Stimulated activated CD4-positive, alpha-beta T cell treated with anti-CD3 and anti-CD28 coated beads, TNF-alpha, amount 100 ng/mL, for 4 hours (primary cell): ENCODE results near the gene OR6C1.
"Not testable (repeated sequence)": the region's sequence is repeated elsewhere in the genome, so short reads cannot be mapped to it uniquely, and the experiment has no call there.

Experiments used
- DNase-seq, 3 experiments: peaks; one replicate each; pipeline ENCODE4 v3.0.0-alpha.2; 2020; ENCODE audit warnings: low read depth in 3 of 3

Gene OR6C1

DNA sequence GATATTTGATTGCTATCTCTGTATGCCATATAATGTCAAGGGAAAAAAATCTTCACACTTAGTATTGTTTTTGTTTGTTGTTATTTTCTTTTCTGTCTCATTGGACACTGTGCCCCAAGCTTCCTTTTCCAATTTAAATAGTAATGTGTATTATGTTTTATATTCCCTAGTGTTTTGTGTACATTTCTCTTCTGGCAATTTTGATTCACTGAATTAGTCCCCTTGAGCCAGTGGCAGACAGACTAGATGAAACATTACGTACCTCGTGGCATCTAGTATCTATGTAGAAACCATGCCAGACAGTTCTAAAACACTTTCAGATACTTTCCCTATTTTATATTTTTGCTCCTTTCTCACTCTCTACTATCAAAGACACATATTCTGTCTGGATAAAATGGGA is at the start of gene OR6C1:
Gene OR6C1, plus strand, starts transcription at position 301 of the 400 bp plus-strand sequence. CDS start 6,257 bp downstream, outside the sequence.
- no peak for DNase-seq

DNA sequence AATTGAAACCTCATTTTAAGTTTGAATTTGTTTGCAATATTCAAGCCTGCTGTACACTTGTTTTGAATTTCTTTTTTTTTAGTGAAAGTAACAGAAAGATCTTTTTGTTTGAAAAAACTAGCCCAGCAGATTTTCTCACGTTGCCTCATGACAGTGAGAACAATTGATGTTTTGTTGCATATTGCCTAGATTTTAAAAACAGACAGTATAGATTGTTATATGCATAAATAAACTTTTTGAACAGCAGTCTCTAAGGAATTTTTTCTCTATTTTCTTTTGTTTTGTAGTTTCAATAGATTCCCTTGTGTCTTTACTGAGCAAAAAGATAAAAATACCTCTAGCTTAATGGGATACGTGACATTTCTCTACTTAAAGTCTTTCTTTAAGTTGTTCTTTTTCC is 33.2 kb upstream of the OR6C1 start:
- DNase-seq = no peak

DNA sequence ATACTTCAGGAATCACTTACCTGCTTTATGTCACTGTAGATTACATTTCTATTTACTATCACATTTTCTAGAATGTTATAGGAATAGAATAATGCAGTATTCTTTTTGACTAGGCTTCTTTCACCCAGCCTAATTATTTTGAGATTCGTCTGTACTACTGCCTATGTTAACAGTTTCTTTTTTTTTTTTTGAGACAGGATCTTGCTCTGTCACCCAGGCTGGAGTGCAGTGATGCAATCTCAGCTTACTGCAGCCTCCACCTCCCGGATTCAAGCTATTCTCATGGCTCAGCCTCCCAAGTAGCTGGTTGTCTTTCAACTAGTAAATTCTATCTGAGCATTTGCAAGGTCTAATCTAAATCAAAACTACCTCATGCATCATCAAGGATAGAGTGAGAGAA is 24.1 kb upstream of the OR6C1 start:
- no peak for DNase-seq

DNA sequence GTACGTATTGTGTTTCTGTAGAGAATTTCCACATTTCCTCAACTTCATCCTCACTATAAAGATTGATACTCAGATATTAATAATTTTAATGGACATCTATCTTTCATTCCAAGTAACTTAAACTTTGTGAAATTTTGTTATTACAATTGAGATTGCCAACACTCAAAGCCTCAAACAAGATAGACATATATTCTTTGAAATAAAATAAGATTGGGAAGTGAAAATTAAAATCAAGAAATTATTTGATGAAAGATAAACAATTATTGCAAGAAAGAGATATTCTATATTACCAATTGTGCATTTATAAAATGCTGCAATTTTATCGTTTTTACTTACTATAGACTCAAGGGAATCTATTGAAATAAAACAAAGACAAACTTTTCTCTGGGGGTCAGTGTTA is 17.7 kb upstream of the OR6C1 start, which contains the start of gene OR6C6:
Gene OR6C6, minus strand, starts transcription at position 101 of the 400 bp plus-strand sequence. CDS start 1,337 bp downstream, outside the sequence.
- no peak for DNase-seq

DNA sequence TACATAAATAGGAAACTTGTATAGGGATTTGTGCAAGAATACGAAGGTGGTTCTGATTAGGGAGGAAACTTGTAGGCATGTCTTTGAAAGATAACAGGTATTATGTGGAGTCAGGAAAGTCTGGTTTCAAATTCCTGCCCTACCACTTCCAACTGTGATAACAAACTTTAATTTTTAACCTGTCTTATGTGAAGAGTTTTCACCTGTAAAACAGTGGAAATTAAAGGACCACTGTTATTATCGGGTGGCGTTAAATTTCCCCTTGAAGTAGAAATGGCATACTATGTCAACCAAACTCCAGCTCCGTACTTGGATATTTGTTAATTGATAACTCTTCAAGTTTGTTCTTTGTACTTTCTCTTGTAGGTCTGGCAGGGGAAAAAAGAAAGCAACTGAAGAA is 6.1 kb downstream of the OR6C1 start:
- no peak for DNase-seq

DNA sequence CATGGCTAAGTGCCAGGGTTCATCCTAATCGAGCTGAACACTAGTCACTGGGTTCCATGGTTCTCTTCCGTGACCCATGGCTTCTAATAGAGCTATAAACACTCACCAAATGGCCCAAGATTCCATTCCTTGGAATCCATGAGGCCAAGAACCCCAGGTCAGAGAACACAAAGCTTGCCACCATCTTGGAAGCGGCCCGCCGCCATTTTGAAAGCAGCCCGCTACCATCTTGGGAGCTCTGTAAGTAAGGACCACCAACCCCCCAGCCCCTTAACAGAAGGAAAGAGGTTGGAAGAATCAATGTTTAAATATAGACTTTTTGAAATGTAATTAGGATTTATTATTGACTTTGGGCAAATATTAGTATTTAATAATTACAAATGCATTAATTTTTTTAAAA is 11.7 kb downstream of the OR6C1 start:
- DNase-seq = not testable (repeated sequence)

DNA sequence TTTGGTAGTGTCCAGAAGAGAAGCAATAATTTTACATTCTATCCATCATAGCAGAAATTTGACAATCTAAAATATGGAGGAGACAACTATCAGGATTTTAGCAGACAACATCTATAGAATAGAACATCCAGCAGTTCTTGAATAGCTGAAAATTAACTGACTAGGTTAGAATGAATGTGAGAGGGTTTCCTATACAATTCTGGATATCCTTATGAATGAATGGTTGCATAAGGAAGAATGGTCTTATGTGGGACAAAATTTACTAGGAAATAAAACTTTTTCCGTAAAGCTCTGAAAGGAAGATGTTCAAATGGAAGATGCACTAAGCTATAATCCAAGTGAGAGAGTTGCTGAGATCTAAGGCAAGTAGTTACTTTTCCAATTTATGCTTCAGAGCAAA is 16.3 kb downstream of the OR6C1 start, which contains the start of gene OR6C3:
Gene OR6C3, plus strand, starts transcription at position 301 of the 400 bp plus-strand sequence. CDS start 955 bp downstream, outside the sequence.
- no peak for DNase-seq

DNA sequence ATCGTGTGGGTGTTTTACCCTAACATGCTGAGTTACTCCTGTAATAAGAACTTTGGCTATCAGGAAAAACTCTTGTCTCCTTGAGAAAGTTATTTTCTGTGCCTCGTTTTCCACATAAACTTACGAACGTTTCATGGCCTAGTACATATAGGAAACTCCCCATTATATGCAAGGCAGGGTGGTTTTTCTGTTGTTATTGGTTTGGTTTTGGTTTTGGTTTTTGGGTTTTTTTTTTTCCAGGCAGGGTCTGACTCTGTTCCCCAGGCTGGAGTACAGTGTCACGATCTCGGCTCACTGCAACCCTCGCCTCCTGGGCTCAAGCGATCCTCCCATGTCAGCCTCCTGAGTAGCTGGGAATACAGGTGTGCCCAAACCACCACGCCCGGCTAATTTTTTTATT is 21.9 kb downstream of the OR6C1 start:
- DNase-seq = no peak

DNA sequence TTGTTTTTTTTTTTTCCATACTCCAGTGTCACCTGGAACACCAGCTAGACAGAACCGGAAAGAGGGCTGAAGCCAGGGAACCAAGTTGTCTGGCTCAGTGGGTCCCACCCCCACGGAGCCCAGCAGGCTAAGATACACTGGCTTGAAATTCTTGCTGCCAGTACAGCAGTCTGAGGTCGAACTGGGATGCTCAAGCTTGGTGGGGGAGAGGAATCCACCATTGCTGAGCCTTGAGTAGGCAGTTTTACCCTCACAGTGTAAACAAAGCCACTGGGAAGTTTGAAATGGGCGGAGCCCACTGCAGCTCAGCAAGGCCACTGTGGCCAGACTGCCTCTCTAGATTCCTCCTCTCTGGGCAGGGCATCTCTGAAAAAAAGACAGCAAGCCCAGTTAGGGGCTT is 41.2 kb downstream of the OR6C1 start:
- not testable (repeated sequence) for DNase-seq

DNA sequence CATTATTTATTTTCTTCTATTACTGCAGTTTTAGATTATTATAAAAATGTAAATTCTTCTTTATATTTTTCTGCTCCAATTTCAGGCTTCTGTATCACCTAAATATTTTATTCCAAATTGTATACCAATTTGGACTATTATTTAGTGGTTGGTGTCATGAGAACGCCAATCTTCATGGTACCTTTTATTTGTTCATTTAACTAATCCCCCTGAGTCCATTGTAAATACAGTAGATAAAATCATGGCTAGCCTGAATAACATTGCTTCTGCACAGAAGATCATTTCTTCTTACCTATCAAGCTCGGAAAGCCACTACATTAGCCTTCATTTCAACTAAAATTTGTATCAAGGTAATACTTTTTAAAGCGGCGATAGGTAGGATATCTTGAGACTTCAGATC is 48.5 kb downstream of the OR6C1 start, which contains the start of gene OR6C75:
Gene OR6C75, plus strand, starts transcription at position 301 of the 400 bp plus-strand sequence. CDS start 2,136 bp downstream, outside the sequence.
- no peak for DNase-seq

DNA sequence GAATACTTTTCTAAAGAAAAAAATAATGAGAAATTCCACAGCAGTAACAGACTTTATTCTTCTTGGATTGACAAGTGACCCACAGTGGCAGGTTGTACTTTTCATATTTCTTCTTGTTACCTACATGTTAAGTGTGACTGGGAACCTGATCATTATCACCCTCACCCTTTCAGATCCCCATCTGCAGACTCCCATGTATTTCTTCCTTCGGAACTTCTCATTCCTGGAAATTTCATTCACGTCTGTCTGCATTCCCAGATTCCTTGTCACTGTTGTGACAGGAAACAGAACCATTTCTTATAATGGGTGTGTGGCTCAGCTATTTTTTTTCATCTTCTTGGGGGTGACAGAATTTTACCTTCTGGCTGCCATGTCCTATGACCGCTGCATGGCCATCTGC is 50.9 kb downstream of the OR6C1 start:
- no peak for DNase-seq
